ENCODE measurements around the gene ACBD4.

Gene ACBD4

GRCh38 chr17:45104029-45104428 is 31.5 kb upstream of the ACBD4 start:
- no peak for TF ChIP-seq CTCF (IDR thresholded peaks at IDR 0.05; ENCODE audit: low read depth, low read length, missing control alignments)
- DNase-seq (ENCODE audit: low read depth), result no peak
- no peak overlapping the region for H3K4me3 ChIP-seq (ENCODE audit: low read depth, low read length)

GRCh38 chr17:45104497-45104896 is 31.0 kb upstream of the ACBD4 start:
- DNase-seq (ENCODE audit: low read depth), result no peak
- no peak overlapping the region for H3K4me3 ChIP-seq (ENCODE audit: low read depth, low read length)
- TF ChIP-seq CTCF (IDR thresholded peaks at IDR 0.05; ENCODE audit: low read depth, low read length, missing control alignments), result no peak

DNA sequence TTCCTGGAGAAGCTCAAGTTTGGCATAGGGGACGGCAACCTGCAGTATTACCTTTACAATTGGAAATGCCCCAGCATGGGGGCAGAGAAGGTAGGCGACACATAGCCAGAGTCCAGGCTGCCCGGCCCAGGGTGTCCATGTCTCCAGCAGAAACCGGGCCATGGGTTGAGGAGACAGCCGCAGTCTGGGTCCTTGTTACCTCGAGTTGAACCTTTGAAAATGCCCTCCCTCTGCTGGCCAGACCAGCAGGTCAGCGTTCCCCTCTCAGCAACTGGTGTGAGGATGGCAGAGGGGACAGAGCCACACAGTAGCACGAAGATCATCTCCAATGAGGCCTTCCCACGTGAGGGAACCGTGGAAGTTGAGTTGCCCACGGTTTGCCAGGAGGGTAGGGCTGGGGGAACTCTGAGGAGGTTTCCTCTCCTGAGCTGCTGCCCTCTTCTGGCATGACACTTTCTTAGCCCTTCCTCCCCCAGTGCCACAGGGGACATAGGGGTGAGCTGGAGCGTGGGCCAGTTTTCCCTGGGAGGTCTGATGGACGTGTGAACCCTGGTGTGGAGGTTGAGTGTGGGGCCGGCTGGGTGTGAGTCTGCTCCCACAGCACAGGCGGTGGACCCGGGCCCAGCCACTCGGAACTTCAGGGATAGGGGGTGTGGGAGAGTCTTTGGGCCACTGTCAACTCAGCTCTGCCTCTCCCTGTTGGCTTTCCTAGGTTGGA is 30.4 kb upstream of the ACBD4 start:
- DNase-seq (ENCODE audit: low read depth), result no peak

GRCh38 chr17:45106096-45106495 is 29.4 kb upstream of the ACBD4 start:
- TF ChIP-seq CTCF (IDR thresholded peaks at IDR 0.05; ENCODE audit: low read depth, low read length, missing control alignments), result no peak
- no peak for DNase-seq (ENCODE audit: low read depth)
- no peak overlapping the region for H3K4me3 ChIP-seq (ENCODE audit: low read depth, low read length)

More for the DNA sequence above, 30.4 kb upstream of the ACBD4 start:
- H3K4me3 ChIP-seq (ENCODE audit: low read depth, low read length), result no peak overlapping the region
- no peak for TF ChIP-seq CTCF (IDR thresholded peaks at IDR 0.05; ENCODE audit: low read depth, low read length, missing control alignments)

- no peak overlapping the region for H3K4me3 ChIP-seq (ENCODE audit: low read depth, low read length)
- TF ChIP-seq CTCF (IDR thresholded peaks at IDR 0.05; ENCODE audit: low read depth, low read length, missing control alignments), result no peak
- no peak for DNase-seq (ENCODE audit: low read depth)
These were observed 28.9 kb upstream of the ACBD4 start for GRCh38 chr17:45106582-45106981.

GRCh38 chr17:45107293-45108010 is 28.0 kb upstream of the ACBD4 start:
- no peak for DNase-seq (ENCODE audit: low read depth)
- TF ChIP-seq CTCF (IDR thresholded peaks at IDR 0.05; ENCODE audit: low read depth, low read length, missing control alignments), result no peak
- no peak overlapping the region for H3K4me3 ChIP-seq (ENCODE audit: low read depth, low read length)
